H9 (cell line): ENCODE data around the gene ANKRD65. TPM values are rescaled to one million over a fixed set of nuclear protein-coding genes. Genes with fewer than 3 reads are reported as not detected.
"Not testable (repeated sequence)": the region's sequence is repeated elsewhere in the genome, so short reads cannot be mapped to it uniquely, and the experiment has no call there.

Experiments used
- DNase-seq: peaks from one replicate; pipeline ENCODE4 v3.0.0-alpha.2; 2017
- H2AFZ ChIP-seq: one replicate; pipeline ENCODE4 v1.6.1; 2013; ENCODE audit warnings: mild to moderate bottlenecking, low read length, control low read depth, moderate library complexity
- H2AK5ac ChIP-seq: 2 replicates; pipeline ENCODE4 v1.6.1; 2013; ENCODE audit warnings: low read length, control low read depth, mixed read lengths; ENCODE audit not compliant: insufficient read length
- H2BK120ac ChIP-seq: one replicate; pipeline ENCODE4 v1.6.1; 2013; ENCODE audit warnings: low read depth, mild to moderate bottlenecking, low read length, control low read depth, inconsistent platforms; ENCODE audit not compliant: poor library complexity, severe bottlenecking
- H2BK12ac ChIP-seq: 2 replicates; pipeline ENCODE4 v1.6.1; 2013; ENCODE audit warnings: low read length, control low read depth, mixed read lengths, low read depth; ENCODE audit not compliant: insufficient read length
- H2BK15ac ChIP-seq: 2 replicates; pipeline ENCODE4 v1.6.1; 2013; ENCODE audit warnings: low read depth, low read length, control low read depth
- H2BK20ac ChIP-seq: one replicate; pipeline ENCODE4 v1.6.1; 2013; ENCODE audit warnings: low read depth, mild to moderate bottlenecking, low read length, control low read depth, inconsistent platforms; ENCODE audit not compliant: poor library complexity, severe bottlenecking
- H2BK5ac ChIP-seq: 2 replicates; pipeline ENCODE4 v1.6.1; 2013; ENCODE audit warnings: low read length, control low read depth, mixed read lengths; ENCODE audit not compliant: insufficient read length
- H3K14ac ChIP-seq: 2 replicates; pipeline ENCODE4 v1.6.1; 2013; ENCODE audit warnings: low read length, control low read depth; ENCODE audit not compliant: insufficient read depth
- H3K18ac ChIP-seq: 2 replicates; pipeline ENCODE4 v1.6.1; 2013; ENCODE audit warnings: low read depth, mild to moderate bottlenecking, mixed read lengths, low read length, control low read depth; ENCODE audit not compliant: insufficient read length
- H3K23ac ChIP-seq: 2 replicates; pipeline ENCODE4 v1.6.1; 2013; ENCODE audit warnings: low read length, control low read depth, mixed read lengths, low read depth; ENCODE audit not compliant: insufficient read length
- H3K23me2 ChIP-seq: 2 replicates; pipeline ENCODE4 v1.6.1; 2013; ENCODE audit warnings: low read depth, mild to moderate bottlenecking, mixed read lengths, low read length, control low read depth; ENCODE audit not compliant: insufficient read length, poor library complexity, severe bottlenecking
- H3K27ac ChIP-seq: 2 replicates; pipeline ENCODE4 v1.5.1; 2013; ENCODE audit warnings: low read length, control low read depth, mixed read lengths, low read depth; ENCODE audit not compliant: insufficient read length
- H3K27me3 ChIP-seq: 2 replicates; pipeline ENCODE4 v1.6.1; 2013; ENCODE audit warnings: low read length, control low read depth, inconsistent platforms; ENCODE audit not compliant: insufficient read depth
- H3K4ac ChIP-seq: 2 replicates; pipeline ENCODE4 v1.6.1; 2013; ENCODE audit warnings: low read depth, mild to moderate bottlenecking, control low read depth, inconsistent platforms, low read length, moderate library complexity
- H3K4me1 ChIP-seq: 2 replicates; pipeline ENCODE4 v1.6.1; 2013; ENCODE audit warnings: low read length, control low read depth, inconsistent platforms; ENCODE audit not compliant: insufficient read depth
- H3K4me2 ChIP-seq: 2 replicates; pipeline ENCODE4 v1.6.1; 2013; ENCODE audit warnings: low read length, control low read depth, mixed read lengths; ENCODE audit not compliant: insufficient read length, insufficient read depth
- H3K56ac ChIP-seq: 2 replicates; pipeline ENCODE4 v1.6.1; 2013; ENCODE audit warnings: low read depth, mild to moderate bottlenecking, mixed read lengths, low read length, control low read depth; ENCODE audit not compliant: insufficient read length
- H3K79me1 ChIP-seq: 2 replicates; pipeline ENCODE4 v1.6.1; 2013; ENCODE audit warnings: low read depth, mild to moderate bottlenecking, moderate library complexity, low read length, control low read depth, inconsistent platforms; ENCODE audit not compliant: insufficient read depth, poor library complexity, severe bottlenecking
- H3K79me2 ChIP-seq: 2 replicates; pipeline ENCODE4 v1.6.1; 2013; ENCODE audit warnings: low read length, control low read depth, inconsistent platforms; ENCODE audit not compliant: insufficient read depth
- H3K9ac ChIP-seq: 2 replicates; pipeline ENCODE4 v1.6.1; 2013; ENCODE audit warnings: low read length, control low read depth, mixed read lengths; ENCODE audit not compliant: insufficient read length; ENCODE audit errors: extremely low read depth
- H3K9me3 ChIP-seq: one replicate; pipeline ENCODE4 v1.6.1; 2013; ENCODE audit warnings: low read depth, low read length, inconsistent platforms; ENCODE audit not compliant: control insufficient read depth
- H3T11ph ChIP-seq: one replicate; pipeline ENCODE4 v1.6.1; 2013; ENCODE audit warnings: mild to moderate bottlenecking, low read length, control low read depth, inconsistent platforms
- H4K20me1 ChIP-seq: one replicate; pipeline ENCODE4 v1.6.1; 2013; ENCODE audit not compliant: control insufficient read depth, insufficient read length, insufficient read depth
- H4K5ac ChIP-seq: 2 replicates; pipeline ENCODE4 v1.6.1; 2013; ENCODE audit warnings: low read depth, mild to moderate bottlenecking, mixed read lengths, low read length, control low read depth; ENCODE audit not compliant: insufficient read length
- H4K8ac ChIP-seq: replicated peaks from 2 replicates; pipeline ENCODE4 v1.6.1; 2013; ENCODE audit warnings: low read length, control low read depth, mixed read lengths, low read depth; ENCODE audit not compliant: insufficient read length
- H4K91ac ChIP-seq: 2 replicates; pipeline ENCODE4 v1.6.1; 2013; ENCODE audit warnings: low read depth, mild to moderate bottlenecking, moderate library complexity, mixed read lengths, low read length, control low read depth; ENCODE audit not compliant: insufficient read length
- H3K27ac Mint-ChIP-seq, 3 experiments: 2 replicates in 2 of 3; 3 replicates in 1 of 3; pipeline ENCODE4 v1.8.0; 2020 to 2021; ENCODE audit warnings: mixed read lengths in 3 of 3, mild to moderate bottlenecking in 1 of 3, moderate library complexity in 1 of 3
- H3K27me3 Mint-ChIP-seq: 2 replicates; pipeline ENCODE4 v1.8.0; 2021; ENCODE audit warnings: low read depth, mild to moderate bottlenecking, moderate library complexity, mixed read lengths
- H3K36me3 Mint-ChIP-seq, 3 experiments: 2 replicates in 2 of 3; 3 replicates in 1 of 3; pipeline ENCODE4 v1.8.0; 2020 to 2021; ENCODE audit warnings: low read depth in 3 of 3, mixed read lengths in 3 of 3; ENCODE audit not compliant: insufficient read depth in 1 of 3
- H3K4me1 Mint-ChIP-seq, 2 experiments: 2 replicates each; pipeline ENCODE4 v1.8.0; 2020; ENCODE audit warnings: mixed read lengths in 2 of 2
- H3K4me3 Mint-ChIP-seq, 2 experiments: 2 replicates in 1 of 2; 3 replicates in 1 of 2; pipeline ENCODE4 v1.8.0; 2020 to 2021; ENCODE audit warnings: mild to moderate bottlenecking in 2 of 2, mixed read lengths in 2 of 2, moderate library complexity in 1 of 2
- H3K9me3 Mint-ChIP-seq, 2 experiments: 2 replicates in 1 of 2; 3 replicates in 1 of 2; pipeline ENCODE4 v1.8.0; 2020; ENCODE audit warnings: mild to moderate bottlenecking in 2 of 2, mixed read lengths in 2 of 2, moderate library complexity in 1 of 2
- CTCF ChIP-seq: fragments of 200-600 bp; sonication (generic); conservative IDR thresholded peaks from 3 replicates; pipeline ENCODE4 v1.8.0; 2021; ENCODE audit warnings: antibody characterized with exemption, mild to moderate bottlenecking
- WGBS: extraction: QIAGEN DNeasy Blood & Tissue Kit; methylation state at CpG from one replicate; pipeline ENCODE4 v1.1.7; 2013; ENCODE audit warnings: missing lambda C conversion rate, low lambda C conversion rate, mixed read lengths; ENCODE audit not compliant: insufficient read length; ENCODE audit errors: extremely low coverage; 5-methylcytosine and 5-hydroxymethylcytosine counted together
- total RNA-seq: library from RNA; stranded (reverse); gene quantifications from 2 replicates; pipeline ENCODE4 v1.2.1, GENCODE V29; 2021

The ANKRD65 gene
- total RNA-seq, 1 experiment from 2014 or later, result 3.1 TPM

GRCh38 chr1:1460540-1461130, 39.6 kb upstream of the ANKRD65 start:
- Mint-ChIP-seq H3K4me3 (no peak overlapping the region), H3K27me3 (no peaks in the 10 kb centered on the region), H3K36me3 (no peaks in the 10 kb centered on the region; a peak in 1 of 7 replicates), H3K27ac (no peak overlapping the region; a peak in 1 of 7 replicates), H3K4me1 (no peaks in the 10 kb centered on the region), H3K9me3 (no peaks in the 10 kb centered on the region)
- Histone ChIP-seq H2AFZ (no peak overlapping the region), H3T11ph (no peak overlapping the region), H3K56ac (no peak overlapping the region), H3K14ac (no peak overlapping the region), H4K91ac (no peak overlapping the region), H2BK120ac (no peak overlapping the region), H3K4me1 (no peaks in the 10 kb centered on the region), H3K4ac (no peak overlapping the region), H3K23ac (no peak overlapping the region), H3K4me2 (no peak overlapping the region), H3K79me2 (no peaks in the 10 kb centered on the region), H2BK15ac (peak overlapping the region; percentile 12; the same call in 1 of the 2 replicates), H3K27ac (no peak overlapping the region), H3K79me1 (no peaks in the 10 kb centered on the region), H2BK5ac (no peak overlapping the region), H3K18ac (no peak overlapping the region), H4K20me1 (no peaks in the 10 kb centered on the region), H3K9me3 (no peaks in the 10 kb centered on the region), H4K8ac (no peak overlapping the region), H4K5ac (no peak overlapping the region), H3K23me2 (no peaks in the 10 kb centered on the region), H2BK12ac (no peak overlapping the region), H3K27me3 (no peaks in the 10 kb centered on the region), H2BK20ac (no peak overlapping the region), H3K9ac (no peak overlapping the region), H2AK5ac (no peak overlapping the region)
- TF ChIP-seq CTCF, result no peak
- WGBS, result no CpG with 5 or more reads among the region's 27 CpGs
- no peak for DNase-seq

GRCh38 chr1:1459711-1460110, 38.6 kb upstream of the ANKRD65 start:
- H3K23ac ChIP-seq, H3K4me2 ChIP-seq, H3K27me3 Mint-ChIP-seq, H3K9me3 ChIP-seq, H3K27ac ChIP-seq, H4K5ac ChIP-seq, H2BK5ac ChIP-seq, H3K4ac ChIP-seq, H3K4me1 ChIP-seq, H3K36me3 Mint-ChIP-seq, H3K14ac ChIP-seq, H2BK12ac ChIP-seq, H3T11ph ChIP-seq, H2BK20ac ChIP-seq, H4K20me1 ChIP-seq, H3K18ac ChIP-seq, H4K91ac ChIP-seq, H3K4me1 Mint-ChIP-seq, H3K27me3 ChIP-seq, H3K9me3 Mint-ChIP-seq, H3K4me3 Mint-ChIP-seq, H3K79me1 ChIP-seq, H2AK5ac ChIP-seq, H3K56ac ChIP-seq, H3K23me2 ChIP-seq, DNase-seq, H2BK15ac ChIP-seq, H2BK120ac ChIP-seq, H4K8ac ChIP-seq, H3K9ac ChIP-seq, H3K79me2 ChIP-seq, H2AFZ ChIP-seq: not testable (repeated sequence)
- H3K27ac Mint-ChIP-seq, result peak overlapping the region in 1 of 3 experiments; percentile 44; a peak in 1 of 7 replicates
- WGBS, result no CpG with 5 or more reads among the region's 14 CpGs
